SJSA1 (cell line): ENCODE data around the gene FMNL1. TPM values are rescaled to one million over a fixed set of nuclear protein-coding genes. Genes with fewer than 3 reads are reported as not detected.
"Not testable (repeated sequence)": the region's sequence is repeated elsewhere in the genome, so short reads cannot be mapped to it uniquely, and the experiment has no call there.

Source experiments
- DNase-seq, 2 experiments: peaks; one replicate each; pipeline ENCODE4 v3.0.0-alpha.2; 2015 to 2020; ENCODE audit warnings: low spot score in 2 of 2, low read depth in 1 of 2
- H3K27ac ChIP-seq: fragments of 250-450 bp; sonication (Bioruptor Pico); 2 replicates; pipeline ENCODE4 v1.5.1; 2020; ENCODE audit warnings: mild to moderate bottlenecking, moderate library complexity
- H3K27me3 ChIP-seq: fragments of 250-450 bp; sonication (Bioruptor Pico); replicated peaks from 2 replicates; pipeline ENCODE4 v1.5.1; 2020; ENCODE audit warnings: mild to moderate bottlenecking, moderate library complexity
- H3K36me3 ChIP-seq: fragments of 250-450 bp; sonication (Bioruptor Pico); 2 replicates; pipeline ENCODE4 v1.5.1; 2020; ENCODE audit warnings: mild to moderate bottlenecking
- H3K4me1 ChIP-seq: fragments of 250-450 bp; sonication (Bioruptor Pico); replicated peaks from 2 replicates; pipeline ENCODE4 v1.6.1; 2021; ENCODE audit warnings: mild to moderate bottlenecking
- H3K4me3 ChIP-seq: fragments of 250-450 bp; sonication (Bioruptor Pico); 2 replicates; pipeline ENCODE4 v1.5.1; 2020; ENCODE audit warnings: mild to moderate bottlenecking
- H3K9me3 ChIP-seq: fragments of 250-450 bp; sonication (Bioruptor Pico); replicated peaks from 2 replicates; pipeline ENCODE4 v1.5.1; 2020; ENCODE audit warnings: mild to moderate bottlenecking
- total RNA-seq: library from RNA; depleted of rRNA; stranded (reverse); fragments of >200 nt; shearing (Covaris generic); gene quantifications from 2 replicates; pipeline ENCODE4 v1.2.3, GENCODE V29; 2014

The FMNL1 gene
- total RNA-seq, 1 experiment from 2014 or later = not detected

GRCh38 chr17:45197555-45198334 lies 23.9 kb upstream of the FMNL1 start:
- DNase-seq = peak; percentile 96
- H3K9me3 ChIP-seq = no peaks in the 10 kb centered on the region
- H3K36me3 ChIP-seq = no peaks in the 10 kb centered on the region
- no peaks in the 10 kb centered on the region for H3K27me3 ChIP-seq
- H3K4me3 ChIP-seq = no peak overlapping the region
- no peak overlapping the region for H3K27ac ChIP-seq
- H3K4me1 ChIP-seq = peaks cover 6% of the 10 kb centered on the region

- DNase-seq = no peak
- Histone ChIP-seq H3K36me3 (no peaks in the 10 kb centered on the region), H3K9me3 (no peaks in the 10 kb centered on the region), H3K4me3 (no peak overlapping the region), H3K4me1 (peaks cover 6% of the 10 kb centered on the region), H3K27ac (no peak overlapping the region), H3K27me3 (peaks cover 4% of the 10 kb centered on the region)
Observed at GRCh38 chr17:45200701-45201100, 21.0 kb upstream of the FMNL1 start.

- Histone ChIP-seq H3K27me3 (peaks cover 4% of the 10 kb centered on the region), H3K27ac (no peak overlapping the region), H3K4me3 (no peak overlapping the region), H3K4me1 (peaks cover 6% of the 10 kb centered on the region), H3K36me3 (no peaks in the 10 kb centered on the region), H3K9me3 (no peaks in the 10 kb centered on the region)
- no peak for DNase-seq
Observed at GRCh38 chr17:45201457-45201856, 20.2 kb upstream of the FMNL1 start.

- H3K36me3 ChIP-seq, H3K4me3 ChIP-seq, H3K27ac ChIP-seq, H3K4me1 ChIP-seq, H3K9me3 ChIP-seq, H3K27me3 ChIP-seq, DNase-seq: not testable (repeated sequence)
Observed at GRCh38 chr17:45201880-45202279, 19.8 kb upstream of the FMNL1 start.

- Histone ChIP-seq H3K36me3 (no peaks in the 10 kb centered on the region), H3K27me3 (peaks cover 38% of the 10 kb centered on the region), H3K9me3 (no peaks in the 10 kb centered on the region), H3K4me1 (peaks cover 12% of the 10 kb centered on the region), H3K4me3 (no peak overlapping the region), H3K27ac (no peak overlapping the region)
- peak; percentile 68 to 87 for DNase-seq
Observed at GRCh38 chr17:45218895-45219661, 2.6 kb upstream of the FMNL1 start.

- H3K9me3 ChIP-seq = no peaks in the 10 kb centered on the region
- H3K4me3 ChIP-seq = no peak overlapping the region
- no peak for DNase-seq
- H3K36me3 ChIP-seq = no peaks in the 10 kb centered on the region
- peaks cover 12% of the 10 kb centered on the region for H3K4me1 ChIP-seq
- no peak overlapping the region for H3K27ac ChIP-seq
- H3K27me3 ChIP-seq = peaks cover 45% of the 10 kb centered on the region
Observed at GRCh38 chr17:45220079-45220478, 1.6 kb upstream of the FMNL1 start.

GRCh38 chr17:45222014-45222288 lies 266 bp downstream of the FMNL1 start:
- no peak overlapping the region for H3K27ac ChIP-seq
- no peaks in the 10 kb centered on the region for H3K9me3 ChIP-seq
- peaks cover 45% of the 10 kb centered on the region for H3K27me3 ChIP-seq
- H3K36me3 ChIP-seq = no peaks in the 10 kb centered on the region
- peaks cover 12% of the 10 kb centered on the region for H3K4me1 ChIP-seq
- no peak for DNase-seq
- H3K4me3 ChIP-seq = peak overlapping the region; percentile 24

GRCh38 chr17:45222289-45222995 lies 757 bp downstream of the FMNL1 start:
- Histone ChIP-seq H3K27ac (no peak overlapping the region), H3K4me1 (peaks cover 12% of the 10 kb centered on the region), H3K27me3 (peaks cover 45% of the 10 kb centered on the region), H3K36me3 (no peaks in the 10 kb centered on the region), H3K9me3 (no peaks in the 10 kb centered on the region), H3K4me3 (no peak overlapping the region; the same call in 1 of the 2 replicates)
- no peak for DNase-seq

- Histone ChIP-seq H3K9me3 (no peaks in the 10 kb centered on the region), H3K4me3 (no peak overlapping the region), H3K4me1 (peaks cover 12% of the 10 kb centered on the region), H3K27ac (no peak overlapping the region), H3K36me3 (no peaks in the 10 kb centered on the region), H3K27me3 (peaks cover 45% of the 10 kb centered on the region)
- DNase-seq = peak in 1 of 2 experiments; percentile 49
Observed at GRCh38 chr17:45222996-45223538, 1.4 kb downstream of the FMNL1 start.

GRCh38 chr17:45223539-45224528 lies 2.1 kb downstream of the FMNL1 start:
- H3K27ac ChIP-seq = no peak overlapping the region
- peaks cover 12% of the 10 kb centered on the region for H3K4me1 ChIP-seq
- peaks cover 45% of the 10 kb centered on the region for H3K27me3 ChIP-seq
- no peak overlapping the region for H3K4me3 ChIP-seq
- H3K9me3 ChIP-seq = no peaks in the 10 kb centered on the region
- H3K36me3 ChIP-seq = no peaks in the 10 kb centered on the region
- DNase-seq = no peak

GRCh38 chr17:45224671-45225050 lies 3.0 kb downstream of the FMNL1 start:
- Histone ChIP-seq H3K27me3 (peaks cover 45% of the 10 kb centered on the region), H3K4me1 (peaks cover 12% of the 10 kb centered on the region), H3K36me3 (no peaks in the 10 kb centered on the region), H3K27ac (no peak overlapping the region), H3K9me3 (no peaks in the 10 kb centered on the region), H3K4me3 (no peak overlapping the region)
- no peak for DNase-seq

- Histone ChIP-seq H3K27ac (no peak overlapping the region), H3K9me3 (no peaks in the 10 kb centered on the region), H3K4me1 (peaks cover 12% of the 10 kb centered on the region), H3K27me3 (peaks cover 42% of the 10 kb centered on the region), H3K4me3 (no peak overlapping the region), H3K36me3 (no peaks in the 10 kb centered on the region)
- no peak for DNase-seq
Observed at GRCh38 chr17:45225051-45225700, 3.5 kb downstream of the FMNL1 start.
